Measurements from ENCODE around the gene ILDR1.

GRCh38 chr3:121957674-121958415 lies 64.2 kb downstream of the ILDR1 start:
- TF ChIP-seq CTCF (IDR thresholded peaks at IDR 0.05; ENCODE audit: low read depth, low read length) (no peak), EZH2phosphoT487 (IDR thresholded peaks at IDR 0.05; ENCODE audit: low read depth) (no peak)

Data from OCI-LY3 (cell line).